Cardiac fibroblast (primary cell): ENCODE data around the gene RBMY1E.
"Not testable (repeated sequence)": the region's sequence is repeated elsewhere in the genome, so short reads cannot be mapped to it uniquely, and the experiment has no call there.

Experiments
- DNase-seq, 2 donors: peaks; one replicate each; pipeline versions ENCODE4 v3.0.0 to v3.0.0-alpha.2; 2010; ENCODE audit warnings: low read depth in 2 of 2
- H3K4me3 ChIP-seq, 2 donors: replicated peaks in 1 of 2; 1 replicate in 1 of 2; 2 replicates in 1 of 2; pipeline ENCODE4 v1.5.1; 2011; ENCODE audit warnings: low read depth in 2 of 2, low read length in 2 of 2, mild to moderate bottlenecking in 2 of 2, moderate library complexity in 1 of 2

The RBMY1E gene

DNA sequence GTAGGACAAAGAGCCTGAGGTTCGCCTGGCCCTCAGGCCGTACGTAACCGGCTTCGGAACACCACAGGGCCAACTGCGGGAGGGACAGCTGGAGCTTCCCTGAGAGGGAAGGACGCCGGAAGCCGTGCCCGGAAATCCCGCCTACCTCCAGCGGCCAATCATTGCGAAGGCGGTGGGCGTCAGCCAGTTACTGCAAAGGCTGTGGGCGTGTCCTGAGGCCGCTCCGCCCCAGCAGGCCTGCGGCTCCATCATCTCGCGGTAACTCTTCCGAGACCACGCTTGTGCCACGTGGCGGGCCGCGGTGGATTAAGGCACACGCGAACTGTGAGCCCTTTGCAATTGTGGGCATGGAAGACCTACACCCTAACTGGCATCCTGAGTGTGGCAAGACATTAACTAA, at the start of gene RBMY1E:
RBMY1E (minus strand) TSS at position 101 of the 400 bp plus-strand sequence. CDS start 1,978 bp downstream, outside the sequence.
- DNase-seq = not testable (repeated sequence)

GRCh38 chrY:21894426-21894825, 23.4 kb downstream of the RBMY1E start, which contains the start of gene RBMY1D:
Gene RBMY1D, minus strand, starts transcription at chrY:21894526. Its CDS starts 2,013 bp downstream, at chrY:21892513.
- H3K4me3 ChIP-seq, DNase-seq: not testable (repeated sequence)

More for the DNA sequence above, at the start of gene RBMY1E:
- not testable (repeated sequence) for H3K4me3 ChIP-seq

DNA sequence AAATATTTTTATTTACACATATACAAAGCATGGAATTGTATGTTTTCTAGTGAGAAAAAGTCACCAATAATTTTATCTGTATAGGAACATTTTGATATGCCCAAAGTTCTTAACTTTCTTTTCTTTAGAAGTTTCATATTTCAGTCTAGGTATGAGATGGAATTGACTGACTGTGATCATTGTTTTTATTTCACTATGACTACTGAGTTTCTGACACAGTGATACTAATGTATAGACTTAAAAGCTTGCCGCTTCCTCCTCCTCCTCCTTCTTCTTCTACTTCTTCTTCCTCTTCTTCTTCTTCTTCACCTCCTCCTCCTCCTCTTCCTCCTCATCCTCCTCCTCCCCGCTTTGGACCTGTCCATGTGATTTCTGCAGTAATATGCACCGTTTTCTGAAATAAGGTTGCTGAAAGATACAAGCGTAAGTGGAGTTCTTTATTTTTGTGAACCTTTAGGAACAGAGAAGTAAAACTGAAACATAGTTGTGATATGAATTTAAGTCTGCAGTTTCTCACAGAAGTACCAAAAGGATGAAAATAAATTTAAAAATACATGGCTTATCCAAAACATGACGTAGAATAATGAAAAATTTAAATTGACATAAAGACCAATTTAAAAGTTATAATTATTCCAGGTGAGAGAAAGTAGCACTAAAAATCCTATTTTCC, 48.3 kb downstream of the RBMY1E start:
- DNase-seq, H3K4me3 ChIP-seq: not testable (repeated sequence)
